Measurements from ENCODE around the gene TGOLN2.
A peak's percentile ranks its signal among the peaks of the same experiment; 100 is the strongest.
"Not testable (repeated sequence)": the region's sequence is repeated elsewhere in the genome, so short reads cannot be mapped to it uniquely, and the experiment has no call there.

Gene TGOLN2

GRCh38 chr2:85340034-85340892, 12.5 kb upstream of the TGOLN2 start:
- peak in 2 of 56 donors; percentile 6 to 10 for DNase-seq

- no peak for DNase-seq
Measured at GRCh38 chr2:85334928-85335327, 7.1 kb upstream of the TGOLN2 start.

GRCh38 chr2:85333877-85334276, 6.1 kb upstream of the TGOLN2 start:
- DNase-seq: not testable (repeated sequence)

GRCh38 chr2:85330839-85331636, 3.2 kb upstream of the TGOLN2 start:
- DNase-seq: no peak

GRCh38 chr2:85329701-85330100, 1.9 kb upstream of the TGOLN2 start:
- not testable (repeated sequence) for DNase-seq

- DNase-seq: no peak
Measured at GRCh38 chr2:85329181-85329651, 1.4 kb upstream of the TGOLN2 start.

GRCh38 chr2:85327160-85327821, 498 bp downstream of the TGOLN2 start:
- peak in 17 of 56 donors; percentile 39 to 78 (median 48) for DNase-seq

- DNase-seq: peak in 2 of 56 donors; percentile 16 to 55
Measured at GRCh38 chr2:85326406-85327159, 1.2 kb downstream of the TGOLN2 start.

- DNase-seq: no peak
Measured at GRCh38 chr2:85325466-85325811, 2.4 kb downstream of the TGOLN2 start.

- DNase-seq: no peak
Measured at GRCh38 chr2:85324639-85325465, 2.9 kb downstream of the TGOLN2 start.

- DNase-seq: not testable (repeated sequence)
Measured at GRCh38 chr2:85323988-85324367, 3.8 kb downstream of the TGOLN2 start.

- DNase-seq: no peak
Measured at GRCh38 chr2:85323351-85323987, 4.3 kb downstream of the TGOLN2 start.

GRCh38 chr2:85319796-85320195, 8.0 kb downstream of the TGOLN2 start:
- DNase-seq: no peak

- no peak for DNase-seq
Measured at GRCh38 chr2:85318222-85319074, 9.3 kb downstream of the TGOLN2 start.

- not testable (repeated sequence) for DNase-seq
Measured at GRCh38 chr2:85315921-85316320, 11.9 kb downstream of the TGOLN2 start.

- DNase-seq: no peak
Measured at GRCh38 chr2:85314884-85315242, 12.9 kb downstream of the TGOLN2 start.

- no peak for DNase-seq
Measured at GRCh38 chr2:85312404-85312803, 15.4 kb downstream of the TGOLN2 start.

GRCh38 chr2:85310330-85310729, 17.5 kb downstream of the TGOLN2 start:
- no peak for DNase-seq

Measured in amygdala (tissue), 56 donors.